GM21723 (cell line): ENCODE results near the gene AJAP1.

Experiments used
- ATAC-seq: cut with Tn5 transposase; IDR thresholded peaks from one replicate; pipeline ENCODE4 v1.9.1; 2021; ENCODE audit warnings: mild to moderate bottlenecking, moderate library complexity; ENCODE audit not compliant: unreplicated experiment

The AJAP1 gene

DNA sequence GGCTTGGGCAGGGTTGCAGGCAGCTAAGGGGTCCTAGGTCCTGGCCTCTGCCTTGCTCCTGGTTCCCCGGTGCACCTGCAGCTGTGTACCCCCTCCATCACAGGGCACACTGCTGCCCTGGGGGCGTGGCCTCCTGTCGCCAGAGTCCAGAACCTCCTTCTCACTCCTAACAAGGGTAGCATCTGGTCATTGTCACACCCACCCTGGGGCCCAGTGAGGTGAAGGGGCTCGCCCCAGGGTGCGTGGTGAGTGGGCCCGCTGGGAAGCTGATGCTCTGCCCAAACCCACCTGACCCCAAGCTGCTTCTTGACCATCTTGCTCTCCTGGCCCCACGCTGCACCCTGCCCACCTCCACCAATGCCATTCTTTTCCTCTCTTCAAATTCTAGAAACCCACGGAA lies 44.5 kb downstream of the AJAP1 start:
- ATAC-seq = no peak

DNA sequence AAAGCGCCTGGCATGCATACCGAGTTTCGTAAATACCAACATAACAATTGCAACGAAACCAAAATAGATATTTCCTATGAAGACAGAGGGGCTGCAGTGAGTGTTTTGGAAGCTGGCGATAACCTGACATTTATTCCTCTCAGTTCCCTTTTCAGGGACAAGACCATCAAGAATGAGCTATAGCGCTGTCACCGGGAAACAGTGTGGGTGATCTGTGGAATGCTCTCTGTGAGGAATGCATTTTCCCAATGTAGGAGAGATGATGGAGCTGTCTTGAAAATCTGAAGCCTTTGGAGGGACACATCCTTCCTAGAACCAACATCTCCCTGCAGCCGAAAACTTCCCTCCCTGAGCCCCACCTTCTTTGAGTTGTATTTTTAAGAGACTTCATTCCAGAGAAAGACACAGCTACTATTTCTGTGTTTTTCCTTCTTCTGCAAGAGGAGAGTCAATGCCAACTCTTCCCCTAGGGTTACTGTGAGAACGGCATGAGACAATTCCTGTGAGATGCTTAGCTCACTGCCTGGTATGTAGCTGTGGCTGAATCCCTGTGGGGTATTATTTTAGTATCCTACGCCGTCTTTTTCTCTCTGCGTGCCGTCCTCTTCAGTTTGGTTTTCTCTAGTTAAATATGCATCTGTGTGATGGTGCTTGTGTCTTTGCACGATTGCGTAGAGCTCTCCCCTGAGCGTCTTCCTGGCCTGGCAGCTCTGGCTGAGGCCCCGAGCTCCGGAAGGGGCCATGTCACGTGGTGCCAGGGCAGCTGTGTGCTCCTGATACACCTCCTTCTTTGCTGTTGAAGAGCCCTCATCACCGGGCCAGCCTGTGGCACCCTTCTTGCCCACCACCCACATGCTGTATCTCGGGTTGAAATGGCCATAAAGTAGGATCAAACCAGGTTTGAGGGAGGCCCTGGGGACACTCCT lies 45.2 kb downstream of the AJAP1 start:
- ATAC-seq = no peak

DNA sequence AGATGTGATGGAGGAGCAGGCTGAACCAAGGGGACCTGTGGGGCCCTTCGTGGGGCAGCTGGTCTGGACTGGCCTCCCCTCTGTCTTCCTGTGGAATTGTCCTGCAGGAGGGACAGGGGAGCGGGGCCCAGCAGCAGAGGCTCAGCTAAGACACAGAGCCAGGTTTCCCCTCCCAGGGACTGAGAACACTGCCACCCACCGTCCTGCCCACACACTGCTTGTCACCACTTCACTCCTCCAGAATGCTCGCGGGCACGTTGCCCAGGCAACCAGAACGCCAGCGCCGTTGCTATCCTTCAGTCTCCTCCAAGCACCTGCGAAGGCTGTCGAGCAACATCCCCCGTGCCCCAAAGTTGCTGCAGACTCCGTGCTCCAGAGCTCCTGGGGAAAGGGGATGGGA lies 46.4 kb downstream of the AJAP1 start:
- ATAC-seq = no peak

DNA sequence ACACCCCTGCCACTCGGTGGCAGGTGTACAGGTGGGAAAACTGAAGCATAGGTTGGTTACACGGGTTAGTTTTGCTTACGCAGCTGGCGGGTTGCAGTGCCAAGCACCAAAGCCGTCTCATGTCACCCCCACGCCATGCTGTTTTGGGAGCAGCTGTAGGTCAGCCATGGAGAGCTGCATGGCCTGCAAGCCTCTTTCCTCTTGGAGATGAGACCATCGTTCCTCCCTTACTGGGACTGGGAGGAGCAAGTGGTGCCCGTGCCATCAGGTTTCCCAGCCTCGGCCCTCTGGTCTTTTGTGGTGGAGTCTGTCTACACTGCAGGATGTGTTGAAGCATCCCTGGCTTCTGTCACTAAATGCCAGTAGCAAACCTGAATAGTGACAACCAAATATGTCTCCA lies 46.9 kb downstream of the AJAP1 start:
- no peak for ATAC-seq

DNA sequence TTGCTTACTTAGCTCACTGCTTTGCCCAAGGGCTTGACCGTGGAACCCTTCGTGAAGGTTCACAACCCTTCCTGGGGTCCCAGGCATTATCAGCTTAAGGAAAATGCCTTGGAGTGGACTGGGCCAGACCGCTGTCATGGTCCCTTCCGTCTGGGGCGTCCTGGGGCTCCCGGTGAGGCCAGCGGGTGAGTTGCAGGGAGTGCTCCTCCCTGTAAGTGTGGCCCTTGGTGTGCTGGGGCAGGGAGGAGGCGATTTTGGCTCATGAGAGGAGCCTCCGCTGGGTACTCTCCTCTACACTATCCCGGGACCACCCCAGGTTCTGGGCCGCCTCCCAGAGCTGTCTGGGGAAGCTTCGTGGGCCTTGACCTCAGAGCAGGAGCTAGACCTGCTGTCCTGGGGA lies 48.1 kb downstream of the AJAP1 start:
- ATAC-seq = no peak

DNA sequence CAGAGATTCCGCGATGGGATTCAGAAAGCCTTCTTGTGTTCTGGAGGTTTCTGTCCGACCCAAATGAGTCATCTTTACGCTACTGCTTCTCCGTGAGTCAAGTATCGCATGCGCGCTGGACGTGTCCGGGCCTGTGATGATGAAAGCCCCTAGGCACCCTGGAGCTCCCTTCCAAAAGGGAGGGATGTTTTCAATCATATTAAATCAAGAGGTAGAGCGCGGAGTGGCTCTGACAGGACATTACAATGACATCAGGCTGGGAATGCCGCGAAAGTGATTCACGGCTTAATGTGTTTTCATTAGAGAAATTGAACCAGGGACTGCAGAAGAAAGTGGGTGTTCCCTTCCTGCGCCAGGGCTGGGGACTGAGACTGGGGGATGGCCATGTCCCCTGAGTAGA lies 48.5 kb downstream of the AJAP1 start:
- no peak for ATAC-seq

DNA sequence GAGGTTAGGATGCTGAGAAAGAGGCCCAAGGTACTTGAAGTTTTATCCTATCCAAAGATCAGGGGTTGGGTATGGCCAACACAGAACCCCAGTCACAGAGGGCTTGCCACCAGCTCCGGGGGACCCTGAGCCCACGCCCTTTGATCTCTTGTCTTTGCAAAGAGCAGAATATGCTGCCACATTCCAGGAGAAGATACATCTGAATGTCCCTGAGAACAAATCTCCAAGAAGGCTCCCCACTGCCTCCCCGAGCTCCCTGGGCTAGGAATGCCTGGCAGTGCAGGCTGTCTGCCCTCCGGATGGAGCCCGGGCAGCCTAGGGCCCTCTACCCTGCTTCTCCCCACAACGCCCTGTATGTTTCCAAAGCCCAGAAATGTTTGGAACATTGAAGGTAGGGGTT lies 49.2 kb downstream of the AJAP1 start:
- no peak for ATAC-seq

DNA sequence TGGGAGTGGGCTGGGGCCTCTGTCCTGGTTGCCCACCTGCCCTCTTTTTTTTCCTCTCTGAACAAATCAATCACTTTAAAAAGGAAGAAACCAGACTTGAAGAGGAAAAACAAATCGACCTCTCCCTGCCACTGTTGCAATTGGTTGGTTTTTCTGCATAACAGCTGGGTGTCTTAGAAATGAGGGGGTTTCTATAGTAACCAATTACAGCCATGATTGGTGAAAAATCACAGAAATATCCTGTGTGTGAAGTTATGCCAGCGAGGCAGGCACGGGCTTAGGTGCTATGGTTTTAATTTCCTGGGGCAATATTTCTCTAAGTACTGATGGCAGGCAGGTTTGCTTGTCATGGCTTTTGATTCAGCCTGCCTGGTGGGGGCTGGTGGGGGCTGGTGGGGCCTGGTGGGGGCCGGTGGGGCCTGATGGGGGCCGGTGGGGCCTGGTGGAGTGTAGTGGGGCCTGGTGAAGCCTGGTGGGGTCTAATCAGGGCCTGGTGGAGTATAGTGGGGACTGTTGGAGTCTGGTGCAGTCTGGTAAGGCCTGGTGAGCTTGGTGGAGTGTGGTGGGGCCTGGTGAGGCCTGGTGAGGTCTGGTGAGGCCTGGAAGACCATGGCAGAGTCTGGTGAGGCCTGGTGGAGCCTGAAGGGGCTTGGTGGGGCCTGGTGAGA lies 54.6 kb downstream of the AJAP1 start:
- ATAC-seq = no peak

DNA sequence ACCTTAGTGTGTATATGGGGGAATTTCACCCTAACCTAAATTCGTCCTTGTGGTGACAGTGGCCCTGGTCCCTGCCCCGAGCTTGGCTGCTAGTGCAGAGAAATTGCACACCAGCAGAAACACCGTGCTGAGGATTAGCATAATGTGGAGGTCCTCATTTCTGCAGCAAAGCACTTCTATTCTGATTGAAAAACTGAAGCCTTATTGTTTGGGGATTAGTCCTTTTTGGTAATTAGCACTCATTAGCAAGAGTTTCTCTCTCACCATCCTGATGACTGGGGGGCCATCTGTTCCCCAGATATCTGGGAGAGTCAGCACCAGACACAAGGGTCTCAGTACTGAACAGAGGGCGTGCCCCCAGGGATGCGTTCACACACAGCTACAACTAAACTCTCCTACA lies 55.2 kb downstream of the AJAP1 start:
- no peak for ATAC-seq

DNA sequence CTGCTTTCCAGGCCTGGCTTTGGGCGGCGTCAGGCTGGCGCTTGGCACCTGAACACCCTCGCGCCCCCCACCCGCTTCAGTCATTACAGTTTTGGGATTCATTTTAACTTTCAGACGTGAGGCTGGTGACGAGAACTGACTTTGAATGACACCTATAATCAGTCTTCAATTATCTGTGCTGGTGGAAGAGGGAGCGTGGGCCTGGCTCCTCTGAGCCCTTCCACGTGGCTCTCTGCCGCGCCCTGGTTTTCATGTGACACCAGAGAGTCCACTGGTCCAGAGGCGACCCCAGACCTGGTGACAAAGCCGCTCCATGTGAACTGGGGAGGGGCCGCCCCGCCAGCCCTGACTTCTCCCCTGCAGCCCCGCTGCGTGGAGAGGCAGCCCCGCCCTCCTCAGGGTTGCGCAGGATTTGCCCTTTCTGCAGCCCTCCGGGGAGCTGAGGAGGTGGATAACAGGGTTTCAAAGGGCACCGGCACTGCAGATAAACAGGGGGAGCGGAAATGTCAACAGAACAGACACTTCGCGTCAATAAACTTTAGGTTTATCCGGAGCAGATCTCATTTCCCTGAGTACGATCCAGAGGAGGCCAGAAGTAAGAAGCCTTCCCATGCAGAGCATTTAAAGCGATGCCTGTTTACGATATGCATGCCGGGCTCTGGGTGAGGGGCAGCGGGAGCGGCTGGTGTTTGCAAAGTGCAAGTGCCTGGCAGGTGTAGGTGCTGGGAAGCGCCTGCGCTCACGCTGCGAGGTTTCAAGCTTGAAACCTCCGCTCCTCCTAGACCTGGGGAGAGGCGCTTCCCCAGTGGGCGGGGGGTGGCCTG lies 56.4 kb downstream of the AJAP1 start:
- no peak for ATAC-seq

DNA sequence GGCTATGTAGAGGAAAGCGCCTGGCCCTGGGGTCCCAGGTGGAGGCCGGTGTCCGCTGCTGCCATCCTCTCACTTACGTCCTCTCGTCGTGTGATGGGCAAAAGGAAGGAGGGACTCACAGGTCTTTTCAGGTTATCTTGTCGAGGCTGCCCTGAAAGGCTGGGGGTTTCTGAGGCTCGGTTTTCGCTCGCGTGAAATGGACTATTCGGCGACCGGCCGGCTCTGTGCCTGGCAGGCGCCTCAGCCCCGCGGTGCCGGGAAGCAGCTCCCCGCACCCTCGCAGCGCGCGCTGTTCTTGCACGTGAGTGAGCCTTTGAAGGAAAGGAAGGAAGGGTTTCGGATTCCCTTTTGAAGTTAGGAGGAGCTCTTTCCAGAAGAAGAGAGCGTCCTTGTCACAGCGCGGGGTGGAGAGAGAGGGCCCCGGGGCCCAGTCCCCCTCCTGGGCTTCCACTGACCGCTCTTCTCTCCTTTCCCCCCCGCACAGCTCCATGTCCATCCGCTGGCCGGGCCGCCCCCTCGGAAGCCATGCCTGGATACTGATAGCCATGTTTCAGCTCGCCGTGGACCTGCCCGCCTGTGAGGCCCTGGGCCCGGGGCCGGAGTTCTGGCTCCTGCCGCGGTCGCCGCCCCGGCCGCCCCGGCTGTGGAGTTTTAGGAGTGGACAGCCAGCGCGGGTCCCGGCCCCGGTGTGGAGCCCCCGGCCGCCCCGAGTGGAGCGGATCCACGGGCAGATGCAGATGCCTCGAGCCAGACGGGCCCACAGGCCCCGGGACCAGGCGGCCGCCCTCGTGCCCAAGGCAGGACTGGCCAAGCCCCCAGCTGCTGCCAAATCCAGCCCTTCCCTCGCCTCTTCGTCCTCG lies 57.2 kb downstream of the AJAP1 start:
- ATAC-seq = no peak

DNA sequence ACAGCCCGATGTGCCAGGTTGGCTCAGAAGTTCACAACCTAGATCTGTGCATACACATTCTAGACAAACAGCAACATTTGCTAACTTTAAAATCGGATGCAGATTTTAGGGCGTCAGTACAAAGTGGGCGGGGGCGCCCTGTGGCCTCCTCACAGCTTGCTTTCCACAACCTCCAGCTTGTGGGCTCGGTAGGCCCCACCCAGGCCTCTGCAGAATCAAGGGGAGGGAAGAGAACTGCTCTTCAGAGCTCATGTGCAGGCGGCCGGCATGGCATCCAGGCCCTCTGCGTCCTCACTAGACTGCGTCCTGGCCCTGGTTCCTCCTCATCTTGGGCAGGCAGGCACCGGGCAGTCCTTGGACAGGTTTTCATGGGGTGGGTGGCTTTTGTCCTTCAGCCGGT lies 59.3 kb downstream of the AJAP1 start:
- ATAC-seq = no peak

DNA sequence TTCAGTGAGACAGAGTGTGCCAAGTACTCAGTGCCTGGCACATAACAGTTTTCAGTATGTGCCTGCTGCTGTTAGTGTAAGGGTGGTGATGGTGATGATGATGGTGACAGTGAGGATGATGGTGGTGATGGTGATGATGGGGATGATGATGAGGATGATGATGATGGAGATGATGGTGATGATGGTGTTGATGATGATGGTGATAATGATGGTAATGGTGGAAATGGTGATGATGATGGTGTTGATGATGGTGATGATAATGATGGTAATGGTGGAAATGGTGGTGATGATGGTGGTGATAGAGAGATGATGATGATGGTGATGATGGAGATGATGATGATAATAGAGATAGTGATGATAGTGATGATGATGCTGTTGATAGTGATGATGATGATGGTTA lies 62.0 kb downstream of the AJAP1 start:
- ATAC-seq = no peak

DNA sequence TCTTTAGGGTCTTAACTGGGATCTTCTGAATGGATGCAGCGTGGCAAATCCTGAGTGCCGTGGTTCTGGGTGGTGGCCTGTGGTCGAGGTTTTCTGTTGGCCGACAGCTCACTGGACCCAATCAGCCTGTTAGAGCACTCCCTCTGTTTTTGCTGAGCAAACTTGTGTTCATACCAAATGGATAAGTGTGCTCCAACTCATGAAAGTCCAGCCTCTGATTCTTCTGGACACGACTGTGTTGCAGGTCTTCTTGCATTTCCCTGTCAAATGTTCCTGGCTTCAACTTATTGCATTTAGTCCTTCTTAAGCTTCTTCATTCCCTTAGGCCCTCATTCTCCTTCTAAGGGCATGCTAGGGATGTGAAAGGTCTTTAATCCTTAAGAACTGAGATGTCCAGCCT lies 63.7 kb downstream of the AJAP1 start:
- ATAC-seq = no peak

DNA sequence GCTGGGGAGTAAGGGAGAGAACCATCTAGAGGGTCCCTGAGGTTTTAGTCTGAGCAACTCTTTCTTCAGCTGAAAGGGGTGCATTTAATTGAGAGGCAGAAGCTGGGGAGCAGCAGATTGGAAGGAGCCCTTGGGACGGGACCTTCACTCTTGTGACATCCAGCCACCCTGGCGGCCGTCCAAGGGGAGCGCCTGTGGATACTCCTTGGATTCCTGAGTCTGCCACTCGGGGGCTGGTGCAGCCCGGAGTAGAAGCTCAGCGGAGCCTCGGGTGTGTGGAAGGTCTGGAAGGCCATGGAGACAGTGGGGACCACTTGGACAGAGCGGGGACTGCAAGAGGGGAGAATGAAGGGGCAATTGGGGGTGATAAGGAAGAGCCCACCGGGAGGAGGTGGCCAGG lies 68.7 kb downstream of the AJAP1 start:
- ATAC-seq = no peak

DNA sequence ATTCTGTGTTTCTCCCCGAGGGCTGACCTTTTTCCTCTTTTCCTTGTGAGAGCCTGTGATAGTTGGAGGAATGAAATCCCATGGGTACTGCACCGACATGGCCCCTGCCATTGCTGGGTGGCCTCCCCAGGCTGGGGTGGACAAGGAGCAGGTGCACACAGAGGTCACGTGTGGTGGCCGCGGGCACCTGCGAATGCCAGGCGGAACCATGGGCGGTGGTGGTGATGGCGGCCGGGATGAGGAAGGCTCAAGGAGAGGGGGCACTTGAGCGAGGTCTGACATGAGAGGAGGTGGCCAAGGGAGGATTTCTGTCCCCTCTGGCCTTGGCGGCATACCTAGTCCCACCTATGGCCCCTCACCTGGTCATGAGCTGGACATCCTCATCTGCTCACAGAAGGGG lies 69.6 kb downstream of the AJAP1 start:
- no peak for ATAC-seq

DNA sequence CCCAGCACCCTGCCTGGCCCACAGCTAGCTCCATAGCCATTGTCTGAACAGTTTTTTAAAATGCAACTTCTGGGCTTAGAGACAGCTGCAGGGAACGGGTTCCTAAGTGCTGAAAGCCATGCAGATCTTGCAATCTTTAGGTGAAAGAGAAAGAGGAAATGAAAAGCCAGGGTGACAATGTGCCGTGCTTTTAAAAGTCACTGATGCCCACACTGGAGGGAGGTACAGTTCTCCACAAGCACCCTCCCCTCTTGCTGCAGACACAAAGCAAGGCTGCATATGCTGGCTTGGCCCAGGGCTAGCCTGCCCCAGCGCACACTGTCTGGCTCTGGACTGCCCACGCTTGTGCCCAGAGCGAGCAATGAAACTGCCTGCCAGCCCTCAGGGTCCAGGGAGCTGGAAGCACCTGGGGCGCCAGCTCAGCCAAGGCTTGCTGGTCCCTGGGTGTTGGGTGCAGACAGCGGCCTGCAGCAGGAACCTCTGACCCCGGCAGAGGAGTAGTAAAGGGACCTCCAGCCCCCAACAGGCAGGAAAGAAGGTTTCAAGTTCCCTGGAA lies 70.4 kb downstream of the AJAP1 start:
- no peak for ATAC-seq

DNA sequence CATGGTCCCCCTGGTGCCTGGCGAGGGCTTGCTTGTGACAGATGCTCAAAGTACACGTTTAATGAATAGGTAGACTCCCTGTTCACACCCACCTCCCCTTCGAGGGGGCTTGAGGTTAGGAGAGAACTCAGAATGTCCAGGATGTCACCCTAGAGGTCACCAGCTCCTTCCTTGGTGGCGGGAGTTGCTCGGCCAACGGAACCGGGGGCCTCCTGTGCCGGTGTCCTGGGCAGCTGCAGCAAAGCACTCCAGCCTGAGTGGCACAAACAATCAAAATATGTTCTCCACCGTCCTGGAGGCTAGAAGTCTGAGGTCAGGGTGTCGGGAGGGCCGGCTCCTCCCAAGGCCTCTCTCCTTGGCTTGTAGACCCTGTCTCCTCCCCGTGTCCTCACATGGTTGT lies 71.0 kb downstream of the AJAP1 start:
- no peak for ATAC-seq

DNA sequence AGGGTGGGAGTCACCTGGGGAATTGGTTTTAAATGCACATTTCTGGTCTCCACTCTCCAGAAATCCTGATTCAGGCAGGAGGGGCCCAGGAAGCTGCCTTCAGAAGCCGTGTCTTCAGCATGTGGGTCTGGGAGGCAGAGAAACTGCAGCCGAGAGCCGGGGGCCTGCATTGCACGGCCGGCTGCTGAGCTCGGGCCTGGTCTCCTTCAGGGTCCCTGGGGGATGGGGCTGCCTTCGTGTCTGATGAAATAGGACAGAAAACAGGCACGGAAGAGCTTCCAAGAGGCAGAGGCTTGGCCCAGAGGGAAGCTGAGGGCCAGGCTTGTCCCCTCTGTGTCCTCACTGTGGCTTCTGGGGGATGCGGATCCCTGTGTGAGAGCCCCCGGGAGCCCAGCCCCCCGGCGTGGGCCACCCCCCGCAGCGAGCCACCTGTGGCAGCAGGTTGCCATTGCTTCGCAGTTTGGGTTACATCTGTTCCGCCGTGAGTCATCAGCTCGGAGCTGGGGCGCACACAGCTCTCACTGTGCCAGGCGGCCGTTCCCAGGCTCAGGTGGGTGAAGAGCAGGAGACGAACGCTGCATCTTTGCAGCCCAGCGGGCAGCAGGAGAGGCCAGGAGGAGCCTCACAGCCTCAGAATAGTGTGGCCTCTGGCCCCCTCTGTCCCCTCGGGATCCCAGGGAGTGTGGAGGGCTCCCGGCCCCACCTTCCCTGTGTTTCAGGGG lies 72.4 kb downstream of the AJAP1 start:
- ATAC-seq = no peak
